GM21528 (cell line): ENCODE measurements around the gene MKRN1.
A peak's percentile ranks its signal among the peaks of the same experiment; 100 is the strongest.
"Not testable (repeated sequence)": the region's sequence is repeated elsewhere in the genome, so short reads cannot be mapped to it uniquely, and the experiment has no call there.

Source experiments
- ATAC-seq: cut with Tn5 transposase; IDR thresholded peaks from one replicate; pipeline ENCODE4 v1.9.1; 2021; ENCODE audit warnings: mild to moderate bottlenecking, moderate library complexity; ENCODE audit not compliant: unreplicated experiment, low FRiP score

MKRN1 gene

GRCh38 chr7:140485500-140486265, 6.4 kb upstream of the MKRN1 start:
- no peak for ATAC-seq

GRCh38 chr7:140484951-140485499, 5.7 kb upstream of the MKRN1 start:
- no peak for ATAC-seq

- no peak for ATAC-seq
Observed at GRCh38 chr7:140484479-140484878, 5.2 kb upstream of the MKRN1 start.

- no peak for ATAC-seq
Observed at GRCh38 chr7:140479739-140480084, 407 bp upstream of the MKRN1 start.

GRCh38 chr7:140478246-140479061, 851 bp downstream of the MKRN1 start:
- peak; percentile 30 for ATAC-seq

GRCh38 chr7:140476698-140477261, 2.5 kb downstream of the MKRN1 start:
- ATAC-seq: no peak

- no peak for ATAC-seq
Observed at GRCh38 chr7:140475747-140476333, 3.5 kb downstream of the MKRN1 start.

GRCh38 chr7:140463111-140463510, 16.2 kb downstream of the MKRN1 start:
- ATAC-seq: no peak

GRCh38 chr7:140458916-140459315, 20.4 kb downstream of the MKRN1 start:
- no peak for ATAC-seq

- ATAC-seq: no peak
Observed at GRCh38 chr7:140458201-140458600, 21.1 kb downstream of the MKRN1 start.

- ATAC-seq: no peak
Observed at GRCh38 chr7:140456551-140457051, 22.7 kb downstream of the MKRN1 start.

GRCh38 chr7:140455743-140456142, 23.6 kb downstream of the MKRN1 start:
- ATAC-seq: no peak

GRCh38 chr7:140454657-140455015, 24.7 kb downstream of the MKRN1 start:
- ATAC-seq: no peak

- not testable (repeated sequence) for ATAC-seq
Observed at GRCh38 chr7:140453785-140454656, 25.3 kb downstream of the MKRN1 start.

GRCh38 chr7:140453273-140453672, 26.0 kb downstream of the MKRN1 start:
- ATAC-seq: no peak

- ATAC-seq: no peak
Observed at GRCh38 chr7:140451716-140452115, 27.6 kb downstream of the MKRN1 start.

GRCh38 chr7:140448781-140449480, 30.4 kb downstream of the MKRN1 start:
- ATAC-seq: no peak

- ATAC-seq: no peak
Observed at GRCh38 chr7:140447841-140448240, 31.5 kb downstream of the MKRN1 start.

GRCh38 chr7:140446467-140446866, 32.8 kb downstream of the MKRN1 start:
- ATAC-seq: no peak
